ENCODE results near the gene IPO5.
"Not testable (repeated sequence)": the region's sequence is repeated elsewhere in the genome, so short reads cannot be mapped to it uniquely, and the experiment has no call there.

IPO5 gene

GRCh38 chr13:98025480-98026025, 72.1 kb downstream of the IPO5 start:
- TF ChIP-seq, protein P1, sequence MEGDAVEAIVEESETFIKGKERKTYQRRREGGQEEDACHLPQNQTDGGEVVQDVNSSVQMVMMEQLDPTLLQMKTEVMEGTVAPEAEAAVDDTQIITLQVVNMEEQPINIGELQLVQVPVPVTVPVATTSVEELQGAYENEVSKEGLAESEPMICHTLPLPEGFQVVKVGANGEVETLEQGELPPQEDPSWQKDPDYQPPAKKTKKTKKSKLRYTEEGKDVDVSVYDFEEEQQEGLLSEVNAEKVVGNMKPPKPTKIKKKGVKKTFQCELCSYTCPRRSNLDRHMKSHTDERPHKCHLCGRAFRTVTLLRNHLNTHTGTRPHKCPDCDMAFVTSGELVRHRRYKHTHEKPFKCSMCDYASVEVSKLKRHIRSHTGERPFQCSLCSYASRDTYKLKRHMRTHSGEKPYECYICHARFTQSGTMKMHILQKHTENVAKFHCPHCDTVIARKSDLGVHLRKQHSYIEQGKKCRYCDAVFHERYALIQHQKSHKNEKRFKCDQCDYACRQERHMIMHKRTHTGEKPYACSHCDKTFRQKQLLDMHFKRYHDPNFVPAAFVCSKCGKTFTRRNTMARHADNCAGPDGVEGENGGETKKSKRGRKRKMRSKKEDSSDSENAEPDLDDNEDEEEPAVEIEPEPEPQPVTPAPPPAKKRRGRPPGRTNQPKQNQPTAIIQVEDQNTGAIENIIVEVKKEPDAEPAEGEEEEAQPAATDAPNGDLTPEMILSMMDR (IDR thresholded peaks at IDR 0.05; ENCODE audit: borderline replicate concordance, insufficient read depth, low read depth, low read length) = no peak
- no peak overlapping the region for H3K4me3 ChIP-seq (ENCODE audit: low read depth, low read length)

- TF ChIP-seq, protein P1 (IDR thresholded peaks at IDR 0.05; ENCODE audit: borderline replicate concordance, insufficient read depth, low read depth, low read length) = no peak
Measured at GRCh38 chr13:98026457-98026857, 73.0 kb downstream of the IPO5 start.

GRCh38 chr13:98032168-98032567, 78.7 kb downstream of the IPO5 start:
- TF ChIP-seq, protein P1 (IDR thresholded peaks at IDR 0.05; ENCODE audit: borderline replicate concordance, insufficient read depth, low read depth, low read length) = no peak
- H3K4me3 ChIP-seq (ENCODE audit: low read depth, low read length) = no peak overlapping the region

More at GRCh38 chr13:98026457-98026857, 73.0 kb downstream of the IPO5 start:
- no peak overlapping the region for H3K4me3 ChIP-seq (ENCODE audit: low read depth, low read length)

- H3K4me3 ChIP-seq (ENCODE audit: low read depth, low read length) = no peak overlapping the region
- TF ChIP-seq, protein P1 (IDR thresholded peaks at IDR 0.05; ENCODE audit: borderline replicate concordance, insufficient read depth, low read depth, low read length) = no peak
Measured at GRCh38 chr13:98033277-98034247, 80.1 kb downstream of the IPO5 start.

- TF ChIP-seq, protein P1 (IDR thresholded peaks at IDR 0.05; ENCODE audit: borderline replicate concordance, insufficient read depth, low read depth, low read length) = no peak
- H3K4me3 ChIP-seq (ENCODE audit: low read depth, low read length) = no peak overlapping the region
Measured at GRCh38 chr13:98035373-98035772, 81.9 kb downstream of the IPO5 start.

GRCh38 chr13:98036564-98037302, 83.3 kb downstream of the IPO5 start:
- not testable (repeated sequence) for H3K4me3 ChIP-seq (ENCODE audit: low read depth, low read length)

- TF ChIP-seq, protein P1 (IDR thresholded peaks at IDR 0.05; ENCODE audit: borderline replicate concordance, insufficient read depth, low read depth, low read length) = no peak
- H3K4me3 ChIP-seq (ENCODE audit: low read depth, low read length) = no peak overlapping the region
Measured at GRCh38 chr13:98039261-98039660, 85.8 kb downstream of the IPO5 start.

All from GM12875 (cell line).